ENCODE measurements around the gene ITPRIPL2. TPM values are rescaled to one million over a fixed set of nuclear protein-coding genes. Genes with fewer than 3 reads are reported as not detected.

The ITPRIPL2 gene
- total RNA-seq, 1 experiment from 2014 or later, result 67.9 TPM

- H4K20me1 ChIP-seq (ENCODE audit: insufficient read depth), result no peaks in the 10 kb centered on the region
- RAD21 ChIA-PET (ENCODE audit: low non-redundant PET in 1 of 2, low total read pairs in 2 of 2, uncharacterized antibody in 2 of 2, unreplicated experiment in 2 of 2), result no interaction called here
- H3K9me2 ChIP-seq (ENCODE audit: insufficient read depth), result no peaks in the 10 kb centered on the region
- intact Hi-C loops (cut with micrococcal nuclease), result no loop called here
- H3K9ac ChIP-seq (ENCODE audit: low read length), result no peak overlapping the region
- H3K9me3 ChIP-seq (ENCODE audit: control insufficient read depth in 1 of 2, insufficient read depth in 1 of 2, low read depth in 1 of 2, low read length in 2 of 2), result no peaks in the 10 kb centered on the region
- DNase-seq (ENCODE audit: low read depth, low spot score), result no peak
- H3K27ac ChIP-seq (ENCODE audit: low read depth, low read length), result no peak overlapping the region
- no peaks in the 10 kb centered on the region for H3K36me3 ChIP-seq (ENCODE audit: control insufficient read depth in 1 of 2, insufficient read depth in 2 of 2, low read length in 2 of 2)
- CTCF ChIA-PET, result interaction anchor here (2.5 kb wide), 1 partner anchor 11 kb away, joined by 10 read pairs; no protein-coding TSS in a partner anchor
- no peak overlapping the region for H2AFZ ChIP-seq (ENCODE audit: low read depth, low read length, poor library complexity, severe bottlenecking)
- no peak for ATAC-seq
- no TSS peak for BruUV-seq (replicated peaks)
- no peak overlapping the region for H3K4me3 ChIP-seq (replicated peaks in 1 of 2; ENCODE audit: low read depth in 1 of 2, low read length in 2 of 2)
- POLR2A ChIA-PET, result interaction anchor here (1.4 kb wide), 1 partner anchor 11 kb away, joined by 3 read pairs; no protein-coding TSS in a partner anchor
- peaks cover 20 to 59% of the 10 kb centered on the region in 2 experiments for H3K4me1 ChIP-seq (ENCODE audit: control insufficient read depth in 1 of 2, insufficient read depth in 2 of 2, low read length in 2 of 2)
- H3K79me2 ChIP-seq (ENCODE audit: insufficient read depth, low read length), result no peaks in the 10 kb centered on the region
- no peaks in the 10 kb centered on the region for H3K27me3 ChIP-seq (ENCODE audit: insufficient read depth, low read length)
- no peak for TF ChIP-seq REST (IDR thresholded peaks at IDR 0.05; ENCODE audit: low read depth)
- no peak for TF ChIP-seq EZH2phosphoT487 (IDR thresholded peaks at IDR 0.05; ENCODE audit: borderline replicate concordance)
- TF ChIP-seq TCF7L2 (IDR thresholded peaks at IDR 0.05; ENCODE audit: borderline replicate concordance, extremely low read depth, insufficient read depth, insufficient read length), result no peak
- TF ChIP-seq POLR2A (IDR thresholded peaks at IDR 0.05; ENCODE audit: borderline replicate concordance, extremely low read depth, insufficient read depth, insufficient read length), result no peak
- no peak for TF ChIP-seq CTCF (IDR thresholded peaks at IDR 0.05 in 2 of 3, conservative IDR thresholded peaks at IDR 0.05 in 1 of 3; ENCODE audit: borderline replicate concordance in 1 of 3, insufficient read depth in 1 of 3, low read depth in 2 of 3, low read length in 2 of 3)
- TF ChIP-seq EGR1 (IDR thresholded peaks at IDR 0.05; ENCODE audit: low read depth), result no peak
- no peak for TF ChIP-seq ZBTB33 (IDR thresholded peaks at IDR 0.05; ENCODE audit: extremely low read depth, insufficient replicate concordance, low read length)
- no peak for TF ChIP-seq ELF1 (IDR thresholded peaks at IDR 0.05; ENCODE audit: borderline replicate concordance, low read depth)
- no peak for TF ChIP-seq YY1 (IDR thresholded peaks at IDR 0.05; ENCODE audit: extremely low read depth, insufficient replicate concordance, low read depth, low read length)
- no peak for TF ChIP-seq RAD21 (IDR thresholded peaks at IDR 0.05; ENCODE audit: low read depth)
- TF ChIP-seq ZNF274 (IDR thresholded peaks at IDR 0.05; ENCODE audit: low read depth, low read length), result no peak
- no peak for TF ChIP-seq MAX (IDR thresholded peaks at IDR 0.05)
- no peak for TF ChIP-seq POLR2AphosphoS5 (IDR thresholded peaks at IDR 0.05; ENCODE audit: low read depth, low read length)
- no peak for TF ChIP-seq SP1 (IDR thresholded peaks at IDR 0.05; ENCODE audit: low read depth)
- no peak for TF ChIP-seq CEBPB (IDR thresholded peaks at IDR 0.05; ENCODE audit: low read depth)
- no peak for TF ChIP-seq CBX3 (IDR thresholded peaks at IDR 0.05; ENCODE audit: low read depth)
- no peak for TF ChIP-seq ATF3 (IDR thresholded peaks at IDR 0.05)
- TF ChIP-seq FOSL1 (IDR thresholded peaks at IDR 0.05; ENCODE audit: low read depth), result no peak
- TF ChIP-seq SRF (IDR thresholded peaks at IDR 0.05; ENCODE audit: low read depth), result no peak
- no peak overlapping the region for H3K4me2 ChIP-seq (ENCODE audit: low read length)
These were observed 7.7 kb upstream of the ITPRIPL2 start for GRCh38 chr16:19105891-19106624.

All from HCT116 (cell line).